Uterus (tissue), 4 donors: ENCODE measurements around the gene ASIC1. TPM values are rescaled to one million over a fixed set of nuclear protein-coding genes. Genes with fewer than 3 reads are reported as not detected.
A peak's percentile ranks its signal among the peaks of the same experiment; 100 is the strongest.

ENCODE experiments used
- DNase-seq, 2 donors: peaks; one replicate each; pipeline ENCODE4 v3.0.0-alpha.2; 2019 to 2020
- H3K27ac ChIP-seq, 2 donors: fragments of 200-600 bp; sonication (generic); 1 replicate in 1 of 2; 2 replicates in 1 of 2; pipeline ENCODE4 v1.5.1; 2016 to 2018
- H3K27me3 ChIP-seq, 2 donors: fragments of 200-600 bp; sonication (generic); one replicate each; pipeline ENCODE4 v1.5.1; 2018 to 2019; ENCODE audit warnings: control low read depth in 1 of 2
- H3K36me3 ChIP-seq, 2 donors: fragments of 200-600 bp; sonication (generic); one replicate each; pipeline ENCODE4 v1.5.1; 2019; ENCODE audit warnings: control low read depth in 1 of 2
- H3K4me1 ChIP-seq, 2 donors: fragments of 200-600 bp; sonication (generic); one replicate each; pipeline ENCODE4 v1.5.1; 2018 to 2019; ENCODE audit warnings: control low read depth in 1 of 2
- H3K4me3 ChIP-seq, 2 donors: fragments of 200-600 bp; sonication (generic); 1 replicate in 1 of 2; 2 replicates in 1 of 2; pipeline ENCODE4 v1.5.1; 2018 to 2019; ENCODE audit warnings: mild to moderate bottlenecking in 1 of 2
- H3K9me3 ChIP-seq, 2 donors: fragments of 200-600 bp; sonication (generic); one replicate each; pipeline ENCODE4 v1.5.1; 2019; ENCODE audit warnings: control low read depth in 1 of 2
- CTCF ChIP-seq, 4 experiments: fragments of 200-600 bp in 2 of 4; fragments of 450-650 bp in 2 of 4; sonication (generic) in 2 of 4; IDR thresholded peaks; one replicate each; pipeline ENCODE4 v1.5.1; 2016 to 2019; ENCODE audit warnings: antibody characterized with exemption in 4 of 4, mild to moderate bottlenecking in 2 of 4, moderate library complexity in 1 of 4
- POLR2A ChIP-seq, 2 donors: fragments of 450-650 bp; IDR thresholded peaks; one replicate each; pipeline ENCODE4 v1.6.1; 2016; ENCODE audit warnings: antibody characterized with exemption in 2 of 2, mild to moderate bottlenecking in 1 of 2, moderate library complexity in 1 of 2
- intact Hi-C: fragments of 100-400 bp; cut with DNase I; formaldehyde crosslinking; loops from one replicate; pipeline ENCODE4 v1.15.1; 2023; ENCODE audit warnings: low total_unique reads
- total RNA-seq, 4 donors: library from RNA; depleted of rRNA in 3 of 4; stranded (reverse); fragments of >200 nt in 3 of 4; gene quantifications; one replicate each; pipeline versions ENCODE4 v1.1.0 to v1.2.4, GENCODE V29; 2014 to 2023
- donor health status: DM: yes; HTN: yes; CAD: no.

The ASIC1 gene
- total RNA-seq, 4 donors from 2014 or later, result 3.5 to 5.6 TPM; not detected in 2

GRCh38 chr12:50032515-50032853, 24.9 kb upstream of the ASIC1 start:
- no peak for DNase-seq
- TF ChIP-seq POLR2A (IDR thresholded peaks at IDR 0.05), result no peak
- no peak for TF ChIP-seq CTCF (IDR thresholded peaks at IDR 0.05)
- Histone ChIP-seq H3K4me1 (peaks cover 0 to 4% of the 10 kb centered on the region in 2 donors), H3K27ac (no peak overlapping the region), H3K9me3 (no peaks in the 10 kb centered on the region), H3K36me3 (no peaks in the 10 kb centered on the region), H3K4me3 (no peak overlapping the region), H3K27me3 (peaks cover 0 to 4% of the 10 kb centered on the region in 2 donors)
- intact Hi-C loops, result no loop called here

- Histone ChIP-seq H3K27me3 (peaks cover 0 to 4% of the 10 kb centered on the region in 2 donors), H3K9me3 (no peaks in the 10 kb centered on the region), H3K27ac (no peak overlapping the region), H3K4me1 (peaks cover 0 to 4% of the 10 kb centered on the region in 2 donors), H3K36me3 (no peaks in the 10 kb centered on the region), H3K4me3 (no peak overlapping the region)
- TF ChIP-seq POLR2A (IDR thresholded peaks at IDR 0.05), result no peak
- TF ChIP-seq CTCF (IDR thresholded peaks at IDR 0.05), result no peak
- DNase-seq, result no peak
- intact Hi-C loops, result no loop called here
These were observed 24.4 kb upstream of the ASIC1 start for GRCh38 chr12:50032854-50033581.

DNA sequence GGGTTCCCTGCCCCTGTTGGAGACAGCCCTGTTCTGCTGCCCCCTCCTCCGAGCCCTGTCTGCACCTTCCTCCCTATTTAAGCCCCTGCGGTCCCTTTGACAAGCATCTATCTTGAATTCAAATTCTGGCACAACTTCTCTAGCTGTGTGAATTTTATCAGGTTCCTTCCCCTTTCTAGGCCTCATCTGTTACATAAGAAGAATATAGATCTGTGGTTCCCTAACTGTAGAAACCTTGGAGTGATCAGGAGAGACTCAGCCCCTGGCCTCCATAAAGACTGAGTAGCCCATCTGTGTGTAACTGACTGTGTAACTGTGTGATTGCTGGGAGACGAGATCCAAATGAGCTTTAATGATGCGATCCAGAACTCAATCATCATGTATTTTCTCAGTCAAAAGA, 19.1 kb upstream of the ASIC1 start:
- TF ChIP-seq POLR2A (IDR thresholded peaks at IDR 0.05), result no peak
- TF ChIP-seq CTCF (IDR thresholded peaks at IDR 0.05), result no peak
- Histone ChIP-seq H3K4me1 (no peaks in the 10 kb centered on the region), H3K27ac (no peak overlapping the region), H3K9me3 (no peaks in the 10 kb centered on the region), H3K4me3 (no peak overlapping the region), H3K36me3 (no peaks in the 10 kb centered on the region), H3K27me3 (no peaks in the 10 kb centered on the region)
- intact Hi-C loops, result no loop called here
- no peak for DNase-seq

- peak overlapping the region in 1 of 2 donors; percentile 51 for H3K27ac ChIP-seq
- peak; percentile 88 for DNase-seq
- H3K4me1 ChIP-seq, result no peaks in the 10 kb centered on the region
- TF ChIP-seq POLR2A (IDR thresholded peaks at IDR 0.05), result no peak
- TF ChIP-seq CTCF (IDR thresholded peaks at IDR 0.05), result peak; percentile 67 to 83 (median 80)
- H3K27me3 ChIP-seq, result no peaks in the 10 kb centered on the region
- intact Hi-C loops, result no loop called here
- H3K4me3 ChIP-seq, result no peak overlapping the region
- no peaks in the 10 kb centered on the region for H3K9me3 ChIP-seq
- no peaks in the 10 kb centered on the region for H3K36me3 ChIP-seq
These were observed 18.1 kb upstream of the ASIC1 start for GRCh38 chr12:50039151-50039835.

DNA sequence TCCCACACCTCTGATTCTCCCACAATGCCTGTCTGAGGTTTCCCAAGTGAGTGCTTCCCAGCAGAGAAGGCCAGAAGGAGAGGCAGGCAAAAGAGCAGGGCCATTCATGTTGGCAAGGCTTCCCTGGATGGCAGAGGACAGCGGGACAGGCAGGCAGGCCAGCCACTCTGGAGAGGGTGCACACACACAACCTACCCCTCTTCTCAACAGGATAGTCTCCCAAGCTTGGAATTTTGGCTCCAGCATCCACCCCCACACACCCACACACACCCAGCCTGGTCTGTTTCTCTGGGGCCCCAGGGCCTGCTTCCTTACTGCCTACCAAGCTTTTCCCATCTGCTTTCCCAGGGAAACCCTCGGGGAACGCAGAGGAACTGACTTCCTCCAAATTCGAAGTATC, 16.7 kb upstream of the ASIC1 start:
- intact Hi-C loops, result no loop called here
- Histone ChIP-seq H3K4me3 (no peak overlapping the region), H3K27me3 (no peaks in the 10 kb centered on the region), H3K4me1 (no peaks in the 10 kb centered on the region), H3K9me3 (no peaks in the 10 kb centered on the region), H3K36me3 (no peaks in the 10 kb centered on the region), H3K27ac (no peak overlapping the region)
- TF ChIP-seq CTCF (IDR thresholded peaks at IDR 0.05) (no peak), POLR2A (IDR thresholded peaks at IDR 0.05) (no peak)
- DNase-seq, result no peak
